Mucosa of rectum (tissue), 2 donors: Measurements from ENCODE around the gene TNFRSF18.

Experiments
- H3K27ac ChIP-seq, 2 donors: one replicate each; pipeline ENCODE4 v1.7.0; 2013; ENCODE audit warnings: inconsistent platforms in 2 of 2, low read depth in 2 of 2, low read length in 2 of 2
- H3K27me3 ChIP-seq, 2 donors: one replicate each; pipeline ENCODE4 v1.7.0; 2013; ENCODE audit warnings: low read length in 2 of 2; ENCODE audit not compliant: control insufficient read depth in 2 of 2, insufficient read depth in 2 of 2
- H3K36me3 ChIP-seq, 2 donors: one replicate each; pipeline ENCODE4 v1.7.0; 2013; ENCODE audit warnings: low read length in 2 of 2; ENCODE audit not compliant: control insufficient read depth in 2 of 2, insufficient read depth in 2 of 2
- H3K4me1 ChIP-seq, 2 donors: one replicate each; pipeline ENCODE4 v1.7.0; 2013; ENCODE audit warnings: low read length in 2 of 2, mild to moderate bottlenecking in 1 of 2; ENCODE audit not compliant: control insufficient read depth in 2 of 2, insufficient read depth in 2 of 2
- H3K4me3 ChIP-seq, 2 donors: one replicate each; pipeline ENCODE4 v1.7.0; 2013; ENCODE audit warnings: low read length in 2 of 2
- H3K9ac ChIP-seq, 2 donors: one replicate each; pipeline ENCODE4 v1.7.0; 2013; ENCODE audit warnings: low read length in 2 of 2, low read depth in 1 of 2, mild to moderate bottlenecking in 1 of 2
- H3K9me3 ChIP-seq, 2 donors: one replicate each; pipeline ENCODE4 v1.7.0; 2013; ENCODE audit warnings: low read length in 2 of 2; ENCODE audit not compliant: control insufficient read depth in 2 of 2
- donor health status: healthy.
- donor health status: Normal muscosa, but diverticular disease.

Gene TNFRSF18

GRCh38 chr1:1164701-1165451 lies 41.5 kb downstream of the TNFRSF18 start:
- Histone ChIP-seq H3K4me1 (peaks cover 27 to 49% of the 10 kb centered on the region in 2 donors), H3K36me3 (no peaks in the 10 kb centered on the region), H3K9ac (peak overlapping the region; percentile 92 to 99), H3K27me3 (peaks cover 0 to 2% of the 10 kb centered on the region in 2 donors), H3K9me3 (no peaks in the 10 kb centered on the region), H3K27ac (peak overlapping the region; percentile 99), H3K4me3 (peak overlapping the region; percentile 82 to 90)

- H3K36me3 ChIP-seq, result no peaks in the 10 kb centered on the region
- peaks cover 0 to 2% of the 10 kb centered on the region in 2 donors for H3K27me3 ChIP-seq
- H3K4me1 ChIP-seq, result peaks cover 28 to 48% of the 10 kb centered on the region in 2 donors
- H3K4me3 ChIP-seq, result peak overlapping the region; percentile 82 to 90
- H3K9ac ChIP-seq, result peak overlapping the region; percentile 92 to 99
- H3K9me3 ChIP-seq, result no peaks in the 10 kb centered on the region
- peak overlapping the region; percentile 99 for H3K27ac ChIP-seq
These were observed 42.1 kb downstream of the TNFRSF18 start for GRCh38 chr1:1164361-1164700.

- Histone ChIP-seq H3K9ac (peak overlapping the region; percentile 92 to 99), H3K27me3 (peaks cover 0 to 2% of the 10 kb centered on the region in 2 donors), H3K9me3 (no peaks in the 10 kb centered on the region), H3K27ac (peak overlapping the region; percentile 99), H3K36me3 (no peaks in the 10 kb centered on the region), H3K4me1 (peaks cover 35 to 52% of the 10 kb centered on the region in 2 donors), H3K4me3 (peak overlapping the region; percentile 82 to 90)
These were observed 42.8 kb downstream of the TNFRSF18 start for GRCh38 chr1:1163538-1164070.

GRCh38 chr1:1162597-1163537 lies 43.5 kb downstream of the TNFRSF18 start:
- no peaks in the 10 kb centered on the region for H3K9me3 ChIP-seq
- H3K9ac ChIP-seq, result peak overlapping the region; percentile 92 to 99
- H3K27ac ChIP-seq, result peak overlapping the region; percentile 99
- H3K4me3 ChIP-seq, result peak overlapping the region; percentile 82 to 90
- H3K4me1 ChIP-seq, result peaks cover 42 to 53% of the 10 kb centered on the region in 2 donors
- H3K27me3 ChIP-seq, result peaks cover 0 to 2% of the 10 kb centered on the region in 2 donors
- H3K36me3 ChIP-seq, result no peaks in the 10 kb centered on the region

- H3K27me3 ChIP-seq, result peaks cover 0 to 2% of the 10 kb centered on the region in 2 donors
- peak overlapping the region; percentile 99 for H3K27ac ChIP-seq
- peak overlapping the region; percentile 70 to 99 for H3K9ac ChIP-seq
- no peaks in the 10 kb centered on the region for H3K36me3 ChIP-seq
- H3K4me1 ChIP-seq, result peaks cover 39 to 47% of the 10 kb centered on the region in 2 donors
- H3K4me3 ChIP-seq, result peak overlapping the region; percentile 31 to 90
- H3K9me3 ChIP-seq, result no peaks in the 10 kb centered on the region
These were observed 44.7 kb downstream of the TNFRSF18 start for GRCh38 chr1:1161683-1162079.

GRCh38 chr1:1161078-1161682 lies 45.2 kb downstream of the TNFRSF18 start:
- H3K27ac ChIP-seq, result peak overlapping the region; percentile 99
- H3K4me3 ChIP-seq, result peak overlapping the region in 1 of 2 donors; percentile 90
- peaks cover 37 to 47% of the 10 kb centered on the region in 2 donors for H3K4me1 ChIP-seq
- no peaks in the 10 kb centered on the region for H3K36me3 ChIP-seq
- peaks cover 0 to 2% of the 10 kb centered on the region in 2 donors for H3K27me3 ChIP-seq
- H3K9me3 ChIP-seq, result no peaks in the 10 kb centered on the region
- peak overlapping the region; percentile 24 to 99 for H3K9ac ChIP-seq

GRCh38 chr1:1160281-1160930 lies 46.0 kb downstream of the TNFRSF18 start:
- Histone ChIP-seq H3K9ac (peak overlapping the region; percentile 61 to 99), H3K9me3 (no peaks in the 10 kb centered on the region), H3K36me3 (no peaks in the 10 kb centered on the region), H3K27me3 (no peaks in the 10 kb centered on the region), H3K27ac (peak overlapping the region; percentile 99), H3K4me1 (peaks cover 34 to 40% of the 10 kb centered on the region in 2 donors), H3K4me3 (peak overlapping the region; percentile 3 to 90)

GRCh38 chr1:1157914-1158710 lies 48.3 kb downstream of the TNFRSF18 start:
- H3K9me3 ChIP-seq, result no peaks in the 10 kb centered on the region
- peak overlapping the region; percentile 72 to 78 for H3K4me3 ChIP-seq
- H3K27ac ChIP-seq, result peak overlapping the region; percentile 99
- H3K4me1 ChIP-seq, result peaks cover 32 to 39% of the 10 kb centered on the region in 2 donors
- no peaks in the 10 kb centered on the region for H3K27me3 ChIP-seq
- peak overlapping the region; percentile 96 to 99 for H3K9ac ChIP-seq
- no peaks in the 10 kb centered on the region for H3K36me3 ChIP-seq
